HUES6 (cell line): ENCODE data around the gene PRDM16.

Source experiments
- H3K27ac ChIP-seq: 2 replicates; pipeline ENCODE4 v1.7.0; 2013; ENCODE audit warnings: low read depth, mild to moderate bottlenecking, low read length, inconsistent platforms
- H3K27me3 ChIP-seq: 2 replicates; pipeline ENCODE4 v1.6.1; 2013; ENCODE audit warnings: low read length; ENCODE audit not compliant: control insufficient read depth, insufficient read depth
- H3K36me3 ChIP-seq: 2 replicates; pipeline ENCODE4 v1.6.1; 2013; ENCODE audit warnings: low read length; ENCODE audit not compliant: control insufficient read depth, insufficient read depth
- H3K4me1 ChIP-seq: 2 replicates; pipeline ENCODE4 v1.6.1; 2013; ENCODE audit warnings: low read length; ENCODE audit not compliant: control insufficient read depth, insufficient read depth
- H3K4me3 ChIP-seq: 2 replicates; pipeline ENCODE4 v1.5.1; 2013; ENCODE audit warnings: low read depth, low read length
- H3K9ac ChIP-seq: one replicate; pipeline ENCODE4 v1.6.1; 2013; ENCODE audit warnings: mild to moderate bottlenecking, low read length
- H3K9me3 ChIP-seq: 2 replicates; pipeline ENCODE4 v1.6.1; 2013; ENCODE audit warnings: low read depth, low read length; ENCODE audit not compliant: control insufficient read depth, insufficient read depth

PRDM16 gene

DNA sequence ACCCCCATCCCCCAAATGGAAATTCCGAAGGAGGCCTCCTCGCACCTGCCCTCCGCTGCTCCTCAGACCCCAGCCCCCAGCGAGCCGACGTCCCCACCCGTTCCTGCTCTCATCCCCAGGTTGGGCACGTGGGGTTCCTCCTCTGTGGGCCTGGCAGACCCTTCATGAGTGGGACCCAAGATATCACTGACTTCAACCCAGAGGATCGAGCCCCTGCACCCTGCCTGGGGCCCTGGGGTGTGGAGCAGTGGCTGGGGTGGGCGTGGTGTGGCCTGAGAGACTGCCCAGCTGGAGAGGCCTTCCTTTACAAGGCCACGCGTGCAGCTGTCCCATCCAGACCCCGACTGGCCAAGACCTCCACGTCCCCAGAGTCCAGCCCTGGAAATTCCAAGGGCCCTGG is 367.9 kb downstream of the PRDM16 start:
- Histone ChIP-seq H3K4me1 (peaks cover 3% of the 10 kb centered on the region; the same call in 1 of the 2 replicates), H3K9me3 (no peaks in the 10 kb centered on the region), H3K36me3 (no peaks in the 10 kb centered on the region), H3K4me3 (no peak overlapping the region), H3K9ac (no peak overlapping the region), H3K27ac (no peak overlapping the region), H3K27me3 (0 out of 2 replicates have a peak, but pooled peaks cover under 1% of the 10 kb centered on the region)

DNA sequence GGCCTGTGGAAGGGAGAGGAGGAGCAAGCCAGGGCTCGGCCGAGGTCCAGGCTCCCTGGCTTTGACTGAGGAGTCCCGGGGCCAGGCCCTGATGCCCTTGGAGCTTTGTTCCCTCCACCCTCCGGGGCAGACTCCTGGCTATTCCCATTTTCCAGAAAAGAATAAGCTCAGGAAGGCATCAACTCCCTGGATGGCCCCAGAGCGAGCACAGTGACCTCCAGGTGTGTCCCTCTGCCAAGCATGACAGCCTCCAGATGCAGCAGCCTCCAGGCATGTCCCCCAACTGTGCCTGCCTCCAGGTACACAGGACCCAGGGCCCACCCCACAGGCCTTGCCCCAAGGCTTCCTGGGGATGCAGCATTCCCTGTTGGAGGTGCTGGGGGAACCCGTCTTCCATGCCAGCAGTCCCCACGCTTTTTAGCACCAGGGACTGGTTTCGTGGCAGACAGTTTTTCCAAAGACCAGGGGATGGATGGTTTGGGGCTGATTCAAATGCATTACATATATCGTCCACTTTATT is 369.7 kb downstream of the PRDM16 start:
- Histone ChIP-seq H3K36me3 (no peaks in the 10 kb centered on the region), H3K9me3 (no peaks in the 10 kb centered on the region), H3K4me1 (no peaks in the 10 kb centered on the region), H3K27ac (no peak overlapping the region), H3K27me3 (peaks cover 6% of the 10 kb centered on the region; the same call in 1 of the 2 replicates), H3K4me3 (no peak overlapping the region), H3K9ac (no peak overlapping the region)

DNA sequence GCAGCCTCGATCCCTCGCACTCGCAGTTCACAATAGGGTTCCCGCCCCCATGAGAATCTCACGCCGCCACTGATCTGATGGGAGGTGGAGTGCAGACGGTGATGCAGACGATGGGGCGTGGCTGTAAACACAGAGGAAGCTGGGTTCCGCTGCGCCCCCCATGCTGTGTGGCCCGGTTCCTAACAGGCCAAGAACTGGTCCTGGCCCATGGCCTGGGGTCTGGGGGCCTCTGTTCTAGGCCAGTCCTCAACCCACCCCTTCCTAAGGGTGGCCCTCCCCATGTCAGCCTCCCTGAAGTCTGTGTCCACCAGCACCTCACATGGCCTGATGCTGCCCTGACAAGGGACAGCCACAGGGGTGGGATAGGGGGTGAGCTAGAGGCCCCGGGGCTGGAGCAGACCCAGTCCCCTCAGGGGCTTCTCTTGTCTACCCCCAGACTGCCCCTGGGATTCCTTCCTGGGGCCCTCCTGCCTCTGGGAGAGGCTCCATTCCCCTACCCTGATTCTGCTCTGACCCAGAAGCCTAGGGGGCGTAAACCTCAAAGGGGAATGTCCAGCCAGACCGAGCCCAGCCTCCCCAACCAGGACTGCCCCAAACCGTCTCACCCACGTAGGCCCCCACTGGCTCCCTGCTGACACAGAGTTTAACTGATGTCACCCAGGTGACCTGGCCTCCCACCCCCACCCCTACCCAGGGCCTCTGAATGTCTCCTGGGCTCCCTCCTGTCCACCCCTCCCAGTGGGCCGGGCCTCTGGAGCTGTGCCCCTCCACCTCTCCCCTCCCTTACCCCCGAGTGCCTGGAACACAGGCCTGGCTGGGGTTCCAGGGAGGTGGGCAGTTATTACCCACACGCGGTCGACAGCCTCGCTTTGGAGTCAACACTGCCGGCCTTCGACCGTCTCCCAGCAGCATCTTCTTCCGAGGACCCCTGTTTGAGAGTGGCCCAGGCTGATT is 370.6 kb downstream of the PRDM16 start:
- no peak overlapping the region for H3K9ac ChIP-seq
- no peak overlapping the region for H3K27ac ChIP-seq
- no peaks in the 10 kb centered on the region for H3K9me3 ChIP-seq
- peaks cover 6% of the 10 kb centered on the region; the same call in 1 of the 2 replicates for H3K27me3 ChIP-seq
- H3K4me3 ChIP-seq, result no peak overlapping the region
- no peaks in the 10 kb centered on the region for H3K36me3 ChIP-seq
- H3K4me1 ChIP-seq, result no peaks in the 10 kb centered on the region

DNA sequence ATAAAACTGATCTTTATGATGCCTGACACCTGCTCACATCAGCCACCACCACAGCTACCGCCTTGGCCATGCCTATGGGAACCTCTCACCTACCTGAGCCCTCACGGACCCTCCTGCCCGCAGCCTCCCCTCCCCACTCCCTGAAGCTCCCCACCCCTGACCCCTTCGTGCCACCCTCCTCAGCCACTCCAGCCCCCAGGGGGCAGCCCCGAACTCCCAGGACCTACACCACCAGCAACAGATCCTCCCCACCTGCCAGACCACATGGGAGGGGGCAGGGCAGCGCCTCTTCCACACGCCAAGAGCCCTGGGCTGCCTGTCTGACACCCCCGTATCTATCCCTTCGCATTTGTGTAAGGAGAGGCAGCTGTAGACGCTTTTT is 371.3 kb downstream of the PRDM16 start:
- no peak overlapping the region for H3K9ac ChIP-seq
- H3K27me3 ChIP-seq, result peaks cover 6% of the 10 kb centered on the region; the same call in 1 of the 2 replicates
- no peaks in the 10 kb centered on the region for H3K36me3 ChIP-seq
- H3K4me1 ChIP-seq, result no peaks in the 10 kb centered on the region
- no peaks in the 10 kb centered on the region for H3K9me3 ChIP-seq
- no peak overlapping the region for H3K4me3 ChIP-seq
- H3K27ac ChIP-seq, result no peak overlapping the region

DNA sequence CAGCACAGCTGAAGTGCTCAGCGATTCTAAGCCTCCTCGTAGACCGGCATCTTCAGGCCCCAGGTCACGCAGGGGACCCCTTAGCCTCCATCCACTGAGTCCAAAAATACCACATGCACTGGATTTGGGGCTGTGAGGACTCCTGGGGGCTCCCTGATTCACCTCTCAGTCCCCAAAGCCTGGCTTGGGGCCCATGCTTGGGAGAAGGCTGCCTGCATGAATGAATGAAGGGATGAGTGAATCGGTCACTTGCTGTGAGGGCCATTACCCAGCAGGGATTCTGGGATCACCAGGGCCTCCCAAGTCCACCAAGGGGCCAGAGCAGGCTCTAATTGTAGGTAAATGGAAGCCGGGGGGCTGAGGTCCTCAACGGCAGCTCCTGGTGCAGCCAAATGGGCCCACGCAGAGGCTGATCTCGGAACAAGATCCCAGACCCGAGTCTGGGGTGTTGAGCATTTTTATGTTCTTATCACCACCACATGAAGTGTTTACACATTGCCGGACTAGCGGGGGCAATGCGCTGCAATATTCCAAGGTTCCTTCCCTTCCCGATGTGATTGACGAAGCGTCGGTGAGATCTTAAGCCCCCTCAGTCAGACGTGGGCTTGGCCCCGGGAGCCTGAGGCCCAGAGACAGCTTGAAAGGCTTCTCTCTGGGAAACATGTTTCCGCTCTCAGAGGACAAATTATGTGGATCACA is 371.9 kb downstream of the PRDM16 start:
- Histone ChIP-seq H3K27ac (no peak overlapping the region), H3K27me3 (peaks cover 6% of the 10 kb centered on the region; the same call in 1 of the 2 replicates), H3K9me3 (no peaks in the 10 kb centered on the region), H3K4me1 (no peaks in the 10 kb centered on the region), H3K9ac (no peak overlapping the region), H3K4me3 (no peak overlapping the region), H3K36me3 (no peaks in the 10 kb centered on the region)

DNA sequence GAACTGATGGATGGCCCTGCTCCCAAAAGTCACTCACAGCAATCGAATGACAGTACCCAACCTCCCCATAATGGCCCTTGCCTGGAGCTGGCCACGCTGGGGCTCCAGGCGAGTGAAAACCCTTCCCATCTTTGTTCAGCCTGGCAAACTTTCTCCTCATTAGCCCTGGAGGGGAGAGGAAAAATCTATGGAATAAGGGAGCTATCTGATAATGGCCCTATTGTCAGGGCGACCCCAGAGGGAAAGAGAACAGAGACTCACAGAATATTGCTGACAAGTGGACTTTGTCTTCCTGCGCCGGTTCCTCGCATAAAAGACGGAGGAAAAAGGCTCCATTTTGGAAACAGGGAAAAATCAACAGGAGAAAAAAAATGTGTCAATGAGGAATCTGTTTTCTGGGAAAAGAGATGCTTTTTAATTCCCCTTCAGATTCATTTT is 372.4 kb downstream of the PRDM16 start:
- H3K4me3 ChIP-seq, result no peak overlapping the region
- peaks cover 6% of the 10 kb centered on the region; the same call in 1 of the 2 replicates for H3K27me3 ChIP-seq
- no peak overlapping the region for H3K27ac ChIP-seq

DNA sequence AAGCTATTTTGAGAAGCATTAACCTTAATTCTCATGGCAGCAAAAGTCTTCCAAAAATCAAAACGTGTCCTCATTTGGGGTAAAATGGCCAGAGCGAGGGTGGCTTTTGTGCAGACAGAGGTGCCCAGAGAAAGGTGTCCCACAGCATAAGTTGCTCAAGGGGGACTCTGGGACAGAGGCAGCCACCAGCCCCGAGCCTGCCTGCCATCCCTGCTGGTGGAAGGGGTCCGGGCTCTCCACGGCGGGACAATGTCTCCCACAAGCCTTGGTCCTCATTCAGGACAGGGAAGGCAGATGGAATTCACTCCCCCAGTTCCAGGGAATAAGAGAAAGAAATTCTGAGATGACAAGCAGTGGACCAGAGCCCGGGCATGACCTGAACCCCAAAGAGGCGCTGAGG is 372.9 kb downstream of the PRDM16 start:
- Histone ChIP-seq H3K9ac (no peak overlapping the region), H3K27me3 (peaks cover 6% of the 10 kb centered on the region; the same call in 1 of the 2 replicates), H3K4me3 (no peak overlapping the region), H3K9me3 (no peaks in the 10 kb centered on the region), H3K36me3 (no peaks in the 10 kb centered on the region), H3K4me1 (no peaks in the 10 kb centered on the region), H3K27ac (no peak overlapping the region)

More for the DNA sequence above, 372.4 kb downstream of the PRDM16 start:
- no peaks in the 10 kb centered on the region for H3K4me1 ChIP-seq
- no peaks in the 10 kb centered on the region for H3K36me3 ChIP-seq
- no peak overlapping the region for H3K9ac ChIP-seq
- H3K9me3 ChIP-seq, result no peaks in the 10 kb centered on the region

DNA sequence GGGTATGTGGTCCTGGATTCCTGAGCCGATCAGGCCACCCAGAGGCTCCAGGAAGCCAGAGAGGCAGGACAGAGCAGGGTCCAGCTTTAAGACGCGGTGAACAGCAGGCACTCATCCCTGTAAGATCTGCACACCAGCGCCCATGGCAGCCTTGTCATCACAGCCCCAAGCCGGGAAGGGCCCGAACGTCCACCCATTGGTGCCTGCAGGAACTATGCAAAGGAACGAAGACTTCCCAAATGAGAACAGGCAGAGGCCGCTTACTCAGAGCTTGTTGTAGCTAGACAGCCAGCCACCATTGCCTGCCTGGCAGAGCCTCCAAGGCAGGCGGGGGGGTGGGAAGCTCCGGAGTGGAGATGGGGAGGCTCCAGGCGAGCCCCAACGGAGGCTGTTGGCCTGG is 373.3 kb downstream of the PRDM16 start:
- H3K9me3 ChIP-seq, result no peaks in the 10 kb centered on the region
- no peaks in the 10 kb centered on the region for H3K4me1 ChIP-seq
- H3K27ac ChIP-seq, result no peak overlapping the region
- H3K36me3 ChIP-seq, result no peaks in the 10 kb centered on the region
- H3K27me3 ChIP-seq, result peaks cover 6% of the 10 kb centered on the region; the same call in 1 of the 2 replicates
- H3K4me3 ChIP-seq, result no peak overlapping the region
- no peak overlapping the region for H3K9ac ChIP-seq

DNA sequence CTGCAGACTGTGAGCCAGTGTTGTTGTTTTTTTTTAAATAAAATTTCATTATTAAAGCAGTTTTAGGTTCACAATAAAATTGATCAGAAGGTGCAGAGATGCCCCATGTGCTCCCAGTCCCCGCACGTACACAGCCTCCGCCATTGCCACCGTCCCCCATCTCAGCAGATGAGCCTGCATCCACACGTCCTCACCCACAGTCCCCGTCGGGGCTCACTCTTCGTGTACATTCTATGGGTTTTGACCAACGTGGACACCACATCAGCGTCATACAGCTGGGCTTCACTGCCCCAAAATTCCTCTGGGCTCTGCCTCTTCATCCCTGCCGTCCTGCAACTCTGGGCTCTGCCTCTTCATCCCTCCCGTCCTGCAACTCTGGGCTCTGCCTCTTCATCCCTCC is 373.9 kb downstream of the PRDM16 start:
- Histone ChIP-seq H3K27ac (no peak overlapping the region), H3K36me3 (no peaks in the 10 kb centered on the region), H3K9ac (no peak overlapping the region), H3K4me3 (no peak overlapping the region), H3K4me1 (no peaks in the 10 kb centered on the region), H3K9me3 (no peaks in the 10 kb centered on the region), H3K27me3 (peaks cover 6% of the 10 kb centered on the region; the same call in 1 of the 2 replicates)

DNA sequence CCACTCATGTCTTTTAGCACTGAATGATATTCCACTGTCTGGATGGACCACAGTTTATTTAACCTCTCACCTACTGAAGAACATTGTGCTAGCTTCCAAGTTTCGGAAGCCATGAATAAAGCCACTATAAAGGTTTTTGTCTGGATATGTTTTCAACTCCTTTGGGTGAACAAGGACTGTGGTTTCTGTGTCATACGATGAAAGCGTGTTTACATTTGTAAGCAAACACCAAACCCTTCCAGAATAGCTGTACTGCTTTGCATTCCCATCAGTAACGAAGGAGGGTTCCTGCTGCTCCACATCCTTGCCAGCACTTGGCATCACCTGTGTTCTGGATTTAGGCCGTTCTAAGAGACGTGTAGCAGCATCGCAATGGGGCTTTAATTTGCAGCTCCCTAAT is 374.8 kb downstream of the PRDM16 start:
- peaks cover 6% of the 10 kb centered on the region; the same call in 1 of the 2 replicates for H3K27me3 ChIP-seq
- no peaks in the 10 kb centered on the region for H3K9me3 ChIP-seq
- no peak overlapping the region for H3K9ac ChIP-seq
- no peaks in the 10 kb centered on the region for H3K4me1 ChIP-seq
- H3K36me3 ChIP-seq, result no peaks in the 10 kb centered on the region
- no peak overlapping the region for H3K4me3 ChIP-seq
- H3K27ac ChIP-seq, result no peak overlapping the region
